Neural cell (in vitro differentiated cells): Measurements from ENCODE around the gene LDB3. TPM values are rescaled to one million over a fixed set of nuclear protein-coding genes. Genes with fewer than 3 reads are reported as not detected.

ENCODE experiments used
- H2AFZ ChIP-seq: fragments of 200-600, 300-800 bp; sonication (generic), shearing (Covaris generic); 2 replicates; pipeline ENCODE4 v1.6.0; 2014; ENCODE audit warnings: low read depth, mild to moderate bottlenecking, antibody characterized with exemption, low read length, moderate library complexity
- H3F3A ChIP-seq: fragments of 200-600 bp; shearing (Covaris generic); 2 replicates; pipeline ENCODE4 v1.6.1; 2016; ENCODE audit warnings: mild to moderate bottlenecking, moderate library complexity, mixed read lengths, antibody characterized with exemption, low read length; ENCODE audit not compliant: insufficient read depth, poor library complexity, severe bottlenecking
- H3K27ac ChIP-seq: fragments of 200-600, 300-800 bp; sonication (generic), shearing (Covaris generic); 2 replicates; pipeline ENCODE4 v1.5.1; 2014; ENCODE audit warnings: mild to moderate bottlenecking, low read length, moderate library complexity
- H3K27me3 ChIP-seq: fragments of 300-800, 200-600 bp; sonication (generic), shearing (Covaris generic); 2 replicates; pipeline ENCODE4 v1.6.0; 2014; ENCODE audit warnings: mild to moderate bottlenecking, low read depth, low read length, moderate library complexity; ENCODE audit not compliant: insufficient read depth
- H3K36me3 ChIP-seq: fragments of 300-800, 200-600 bp; sonication (generic), shearing (Covaris generic); 2 replicates; pipeline ENCODE4 v1.5.1; 2014; ENCODE audit warnings: mild to moderate bottlenecking, antibody characterized with exemption, low read length, moderate library complexity; ENCODE audit not compliant: insufficient read depth
- H3K4me2 ChIP-seq: fragments of 300-800, 200-600 bp; sonication (generic), shearing (Covaris generic); 2 replicates; pipeline ENCODE4 v1.6.0; 2014; ENCODE audit warnings: mild to moderate bottlenecking, low read length
- H3K4me3 ChIP-seq: fragments of 300-800, 200-600 bp; sonication (generic), shearing (Covaris generic); 2 replicates; pipeline ENCODE4 v1.5.1; 2014; ENCODE audit warnings: mild to moderate bottlenecking, low read length, moderate library complexity
- H3K79me2 ChIP-seq: fragments of 200-600 bp; shearing (Covaris generic); replicated peaks from 2 replicates; pipeline ENCODE4 v1.6.0; 2014; ENCODE audit warnings: mild to moderate bottlenecking, low read length, moderate library complexity; ENCODE audit not compliant: insufficient read depth
- H3K9ac ChIP-seq: fragments of 300-800, 200-600 bp; sonication (generic), shearing (Covaris generic); 2 replicates; pipeline ENCODE4 v1.6.1; 2016; ENCODE audit warnings: mild to moderate bottlenecking, low read length, mixed read lengths
- H3K9me2 ChIP-seq: fragments of 200-600 bp; shearing (Covaris generic); 2 replicates; pipeline ENCODE4 v1.6.1; 2016; ENCODE audit warnings: mild to moderate bottlenecking, low read length, mixed read lengths; ENCODE audit not compliant: insufficient read depth
- H3K9me3 ChIP-seq: fragments of 200-600, 300-800 bp; sonication (generic), shearing (Covaris generic); 2 replicates; pipeline ENCODE4 v1.6.1; 2016; ENCODE audit warnings: mild to moderate bottlenecking, mixed run types, low read length, moderate library complexity, mixed read lengths
- H4K20me1 ChIP-seq: fragments of 200-600 bp; shearing (Covaris generic); 2 replicates; pipeline ENCODE4 v1.6.1; 2016; ENCODE audit warnings: mild to moderate bottlenecking, mixed run types; ENCODE audit not compliant: insufficient read depth
- EP300 ChIP-seq: fragments of 450-650 bp; conservative IDR thresholded peaks from 2 replicates; pipeline ENCODE4 v1.6.1; 2014; ENCODE audit warnings: antibody characterized with exemption, mild to moderate bottlenecking, moderate library complexity; ENCODE audit not compliant: poor library complexity, severe bottlenecking
- EZH2 ChIP-seq: fragments of 200-600, 300-800 bp; shearing (Covaris generic), sonication (generic); IDR thresholded peaks from 2 replicates; pipeline ENCODE4 v1.6.1; 2014; ENCODE audit warnings: antibody characterized with exemption, low read length, borderline replicate concordance, mild to moderate bottlenecking; ENCODE audit not compliant: insufficient read depth, poor library complexity, severe bottlenecking
- MXI1 ChIP-seq: fragments of 450-650 bp; conservative IDR thresholded peaks from 2 replicates; pipeline ENCODE4 v1.6.1; 2014; ENCODE audit warnings: antibody characterized with exemption, mild to moderate bottlenecking; ENCODE audit not compliant: poor library complexity, severe bottlenecking
- POLR2AphosphoS5 ChIP-seq: IDR thresholded peaks from 2 replicates; pipeline ENCODE4 v1.6.1; 2012
- RAD21 ChIP-seq: fragments of 450-650 bp; conservative IDR thresholded peaks from 2 replicates; pipeline ENCODE4 v1.6.1; 2014; ENCODE audit warnings: antibody characterized with exemption, mild to moderate bottlenecking, moderate library complexity
- SMC3 ChIP-seq: fragments of 450-650 bp; conservative IDR thresholded peaks from 2 replicates; pipeline ENCODE4 v1.6.1; 2014; ENCODE audit warnings: antibody characterized with exemption, mild to moderate bottlenecking, moderate library complexity; ENCODE audit not compliant: poor library complexity
- TAF1 ChIP-seq: IDR thresholded peaks from 2 replicates; pipeline ENCODE4 v1.6.1; 2012; ENCODE audit warnings: low read depth
- polyA plus RNA-seq: library from polyadenylated mRNA; depleted of rRNA; stranded (reverse); fragments of >200 nt; gene quantifications from 2 replicates; pipeline ENCODE4 v1.2.3, GENCODE V29; 2014
- TF ChIP-seq, protein P1 (sequence below): fragments of 450-650 bp; IDR thresholded peaks from 2 replicates; pipeline ENCODE4 v1.5.1; 2014; ENCODE audit warnings: antibody characterized with exemption, mild to moderate bottlenecking, moderate library complexity; ENCODE audit not compliant: poor library complexity, severe bottlenecking
- TF ChIP-seq, protein P2 (sequence below): IDR thresholded peaks from 2 replicates; pipeline ENCODE4 v1.6.1; 2012; ENCODE audit warnings: borderline replicate concordance

Gene LDB3
- polyA plus RNA-seq, 1 donor from 2014 or later, result 0.12 TPM

DNA sequence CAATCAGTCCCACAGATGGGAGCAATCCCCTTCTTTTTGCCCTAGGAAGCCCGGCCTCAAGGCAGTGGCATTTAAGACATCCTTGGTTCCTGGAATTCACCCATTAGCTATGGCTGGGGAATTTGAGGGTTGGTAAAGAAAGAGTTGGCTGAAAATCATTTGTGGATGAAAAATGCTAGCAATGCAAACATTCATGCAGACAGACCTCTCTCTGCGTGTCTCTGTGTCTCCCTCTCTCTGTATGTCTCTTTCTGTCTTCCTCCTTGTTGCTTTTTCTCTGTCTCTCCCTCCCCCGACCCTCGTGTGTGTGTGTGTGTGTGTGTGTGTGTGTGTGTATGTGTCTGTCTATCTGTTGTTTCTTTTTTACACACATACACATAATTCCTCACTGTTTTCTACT, 19.4 kb downstream of the LDB3 start:
- Histone ChIP-seq H3K4me2 (no peak overlapping the region), H4K20me1 (no peaks in the 10 kb centered on the region), H3K9me3 (no peaks in the 10 kb centered on the region), H3K27ac (no peak overlapping the region), H3K79me2 (no peaks in the 10 kb centered on the region), H3F3A (no peaks in the 10 kb centered on the region), H3K9me2 (no peaks in the 10 kb centered on the region), H3K9ac (no peak overlapping the region), H3K4me3 (no peak overlapping the region), H3K36me3 (no peaks in the 10 kb centered on the region), H2AFZ (no peak overlapping the region), H3K27me3 (no peaks in the 10 kb centered on the region)
- TF ChIP-seq, protein P1, sequence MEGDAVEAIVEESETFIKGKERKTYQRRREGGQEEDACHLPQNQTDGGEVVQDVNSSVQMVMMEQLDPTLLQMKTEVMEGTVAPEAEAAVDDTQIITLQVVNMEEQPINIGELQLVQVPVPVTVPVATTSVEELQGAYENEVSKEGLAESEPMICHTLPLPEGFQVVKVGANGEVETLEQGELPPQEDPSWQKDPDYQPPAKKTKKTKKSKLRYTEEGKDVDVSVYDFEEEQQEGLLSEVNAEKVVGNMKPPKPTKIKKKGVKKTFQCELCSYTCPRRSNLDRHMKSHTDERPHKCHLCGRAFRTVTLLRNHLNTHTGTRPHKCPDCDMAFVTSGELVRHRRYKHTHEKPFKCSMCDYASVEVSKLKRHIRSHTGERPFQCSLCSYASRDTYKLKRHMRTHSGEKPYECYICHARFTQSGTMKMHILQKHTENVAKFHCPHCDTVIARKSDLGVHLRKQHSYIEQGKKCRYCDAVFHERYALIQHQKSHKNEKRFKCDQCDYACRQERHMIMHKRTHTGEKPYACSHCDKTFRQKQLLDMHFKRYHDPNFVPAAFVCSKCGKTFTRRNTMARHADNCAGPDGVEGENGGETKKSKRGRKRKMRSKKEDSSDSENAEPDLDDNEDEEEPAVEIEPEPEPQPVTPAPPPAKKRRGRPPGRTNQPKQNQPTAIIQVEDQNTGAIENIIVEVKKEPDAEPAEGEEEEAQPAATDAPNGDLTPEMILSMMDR, result no peak
- TF ChIP-seq EZH2 (no peak), EP300 (no peak), POLR2AphosphoS5 (no peak), TAF1 (no peak), SMC3 (no peak), MXI1 (no peak), RAD21 (no peak)
- TF ChIP-seq, protein P2, sequence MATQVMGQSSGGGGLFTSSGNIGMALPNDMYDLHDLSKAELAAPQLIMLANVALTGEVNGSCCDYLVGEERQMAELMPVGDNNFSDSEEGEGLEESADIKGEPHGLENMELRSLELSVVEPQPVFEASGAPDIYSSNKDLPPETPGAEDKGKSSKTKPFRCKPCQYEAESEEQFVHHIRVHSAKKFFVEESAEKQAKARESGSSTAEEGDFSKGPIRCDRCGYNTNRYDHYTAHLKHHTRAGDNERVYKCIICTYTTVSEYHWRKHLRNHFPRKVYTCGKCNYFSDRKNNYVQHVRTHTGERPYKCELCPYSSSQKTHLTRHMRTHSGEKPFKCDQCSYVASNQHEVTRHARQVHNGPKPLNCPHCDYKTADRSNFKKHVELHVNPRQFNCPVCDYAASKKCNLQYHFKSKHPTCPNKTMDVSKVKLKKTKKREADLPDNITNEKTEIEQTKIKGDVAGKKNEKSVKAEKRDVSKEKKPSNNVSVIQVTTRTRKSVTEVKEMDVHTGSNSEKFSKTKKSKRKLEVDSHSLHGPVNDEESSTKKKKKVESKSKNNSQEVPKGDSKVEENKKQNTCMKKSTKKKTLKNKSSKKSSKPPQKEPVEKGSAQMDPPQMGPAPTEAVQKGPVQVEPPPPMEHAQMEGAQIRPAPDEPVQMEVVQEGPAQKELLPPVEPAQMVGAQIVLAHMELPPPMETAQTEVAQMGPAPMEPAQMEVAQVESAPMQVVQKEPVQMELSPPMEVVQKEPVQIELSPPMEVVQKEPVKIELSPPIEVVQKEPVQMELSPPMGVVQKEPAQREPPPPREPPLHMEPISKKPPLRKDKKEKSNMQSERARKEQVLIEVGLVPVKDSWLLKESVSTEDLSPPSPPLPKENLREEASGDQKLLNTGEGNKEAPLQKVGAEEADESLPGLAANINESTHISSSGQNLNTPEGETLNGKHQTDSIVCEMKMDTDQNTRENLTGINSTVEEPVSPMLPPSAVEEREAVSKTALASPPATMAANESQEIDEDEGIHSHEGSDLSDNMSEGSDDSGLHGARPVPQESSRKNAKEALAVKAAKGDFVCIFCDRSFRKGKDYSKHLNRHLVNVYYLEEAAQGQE, result no peak

GRCh38 chr10:86688398-86688921, 20.1 kb downstream of the LDB3 start:
- Histone ChIP-seq H3K9ac (no peak overlapping the region), H2AFZ (no peak overlapping the region)

More at GRCh38 chr10:86688398-86688921, 20.1 kb downstream of the LDB3 start:
- no peaks in the 10 kb centered on the region for H3K27me3 ChIP-seq
- H3K9me2 ChIP-seq, result no peaks in the 10 kb centered on the region
- no peak overlapping the region for H3K4me2 ChIP-seq
- H3K9me3 ChIP-seq, result no peaks in the 10 kb centered on the region
- no peak overlapping the region for H3K4me3 ChIP-seq
- TF ChIP-seq EZH2 (no peak), SMC3 (peak; percentile 78), MXI1 (no peak), POLR2AphosphoS5 (no peak), EP300 (no peak), RAD21 (peak; percentile 75), TAF1 (no peak)
- TF ChIP-seq, protein P2, result no peak
- TF ChIP-seq, protein P1, result peak; percentile 72
- H3K79me2 ChIP-seq, result no peaks in the 10 kb centered on the region
- H3F3A ChIP-seq, result no peaks in the 10 kb centered on the region
- no peak overlapping the region for H3K27ac ChIP-seq
- H3K36me3 ChIP-seq, result no peaks in the 10 kb centered on the region
- H4K20me1 ChIP-seq, result no peaks in the 10 kb centered on the region
